ENCODE data around the gene LMNTD2. TPM values are rescaled to one million over a fixed set of nuclear protein-coding genes. Genes with fewer than 3 reads are reported as not detected.

The LMNTD2 gene
- total and polyA plus RNA-seq, 2 experiments from 2014 or later = 7.3 to 15.9 TPM

DNA sequence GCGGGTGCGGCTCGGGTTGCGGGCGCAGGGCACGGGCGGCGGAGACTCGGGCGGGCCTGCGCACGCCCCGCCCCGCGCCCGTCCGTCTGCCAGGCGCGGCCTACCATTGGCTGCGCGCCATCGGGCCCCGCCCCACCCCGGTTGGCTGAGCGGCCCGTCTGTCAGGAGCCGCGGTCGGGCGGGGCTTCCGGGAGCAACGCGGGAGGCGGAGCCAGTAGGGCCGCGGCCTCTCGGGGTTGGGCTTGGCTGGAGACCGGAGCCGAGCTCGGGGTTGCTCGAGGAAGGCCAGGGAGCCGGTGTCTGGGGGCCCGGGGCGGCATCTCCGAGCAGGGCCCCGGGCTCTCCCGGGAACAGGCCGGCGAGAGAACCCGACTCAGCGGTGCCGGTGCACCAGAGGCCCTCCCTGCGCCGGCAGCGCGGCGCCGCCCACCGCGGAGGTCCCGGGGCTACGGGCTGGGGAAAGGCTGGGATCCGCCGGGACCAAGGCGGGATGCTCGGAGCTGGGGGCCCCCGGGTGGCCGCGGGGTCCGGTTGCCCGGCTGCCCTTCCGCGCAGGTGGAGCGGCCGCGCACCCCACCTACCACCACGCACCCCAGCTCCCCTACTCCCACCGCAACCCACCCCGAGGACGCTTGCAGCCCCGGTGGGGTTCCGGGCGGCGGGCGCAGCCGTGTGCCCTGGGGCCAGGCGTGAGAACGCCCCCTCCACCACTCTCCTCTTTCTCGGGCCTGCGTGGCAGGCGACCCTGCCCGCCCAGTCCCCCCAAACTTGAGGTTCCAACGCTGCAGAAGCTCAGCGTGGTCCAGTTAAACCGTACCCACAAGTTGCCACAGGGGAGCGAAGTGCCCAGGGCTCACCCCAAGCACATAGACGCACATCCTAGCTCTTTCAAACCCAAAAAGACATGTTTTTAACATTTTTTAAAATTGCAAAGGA is 24.8 kb downstream of the LMNTD2 start, which contains the start of gene HRAS:
TSS of gene HRAS (minus strand) at position 58 of the 936 bp plus-strand sequence.
- Histone ChIP-seq H3K4me2 (peak within 1 kb of the TSS; percentile 99), H3K4me3 (peak within 1 kb of the TSS; percentile 77), H3K79me2 (peaks cover 10% of the 10 kb centered on the region), H2AFZ (peak within 1 kb of the TSS; percentile 52), H4K20me1 (ENCODE audit: insufficient read depth, poor library complexity, severe bottlenecking) (peaks cover 15% of the 10 kb centered on the region), H3K9me2 (replicated peaks; ENCODE audit: insufficient read depth) (no peaks in the 10 kb centered on the region), H3K27ac (peak within 1 kb of the TSS; percentile 87), H3K4me1 (ENCODE audit: insufficient read depth) (peaks cover 25% of the 10 kb centered on the region), H3K36me3 (replicated peaks; ENCODE audit: insufficient read depth, low read depth) (no peaks in the 10 kb centered on the region), H3K27me3 (no peaks in the 10 kb centered on the region), H3K9me3 (ENCODE audit: low read depth) (no peaks in the 10 kb centered on the region)
- WGBS (ENCODE audit: low lambda C conversion rate, missing lambda C conversion rate) = 5% methylated on average over 35 of the region's 97 CpGs
- no peak for TF ChIP-seq EZH2 (IDR thresholded peaks at IDR 0.05; ENCODE audit: borderline replicate concordance)
- TF ChIP-seq, protein P1, sequence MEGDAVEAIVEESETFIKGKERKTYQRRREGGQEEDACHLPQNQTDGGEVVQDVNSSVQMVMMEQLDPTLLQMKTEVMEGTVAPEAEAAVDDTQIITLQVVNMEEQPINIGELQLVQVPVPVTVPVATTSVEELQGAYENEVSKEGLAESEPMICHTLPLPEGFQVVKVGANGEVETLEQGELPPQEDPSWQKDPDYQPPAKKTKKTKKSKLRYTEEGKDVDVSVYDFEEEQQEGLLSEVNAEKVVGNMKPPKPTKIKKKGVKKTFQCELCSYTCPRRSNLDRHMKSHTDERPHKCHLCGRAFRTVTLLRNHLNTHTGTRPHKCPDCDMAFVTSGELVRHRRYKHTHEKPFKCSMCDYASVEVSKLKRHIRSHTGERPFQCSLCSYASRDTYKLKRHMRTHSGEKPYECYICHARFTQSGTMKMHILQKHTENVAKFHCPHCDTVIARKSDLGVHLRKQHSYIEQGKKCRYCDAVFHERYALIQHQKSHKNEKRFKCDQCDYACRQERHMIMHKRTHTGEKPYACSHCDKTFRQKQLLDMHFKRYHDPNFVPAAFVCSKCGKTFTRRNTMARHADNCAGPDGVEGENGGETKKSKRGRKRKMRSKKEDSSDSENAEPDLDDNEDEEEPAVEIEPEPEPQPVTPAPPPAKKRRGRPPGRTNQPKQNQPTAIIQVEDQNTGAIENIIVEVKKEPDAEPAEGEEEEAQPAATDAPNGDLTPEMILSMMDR (IDR thresholded peaks at IDR 0.05; ENCODE audit: poor library complexity) = no peak
- TF ChIP-seq EZH2phosphoT487 (IDR thresholded peaks at IDR 0.05; ENCODE audit: low read depth, severe bottlenecking, unreplicated experiment) = no peak
- peak; percentile 99 for DNase-seq (ENCODE audit: low spot score)

DNA sequence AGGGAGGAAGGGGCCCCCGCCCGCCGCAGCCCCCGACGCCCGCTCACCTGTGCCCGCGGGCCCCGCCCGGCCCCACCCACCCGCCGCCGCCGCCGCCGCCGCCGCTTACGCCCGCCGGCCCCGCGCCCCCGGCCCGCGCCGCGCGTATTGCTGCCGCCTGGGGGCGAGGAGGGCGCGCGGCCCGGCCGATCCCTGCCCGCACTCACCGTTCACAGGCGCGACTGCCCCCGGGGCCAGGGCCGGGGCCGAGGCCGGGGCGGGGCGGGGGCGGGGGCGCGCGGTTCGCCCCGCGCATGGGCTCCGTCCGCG is 25.4 kb downstream of the LMNTD2 start:
- Histone ChIP-seq H2AFZ (no peak overlapping the region), H3K36me3 (replicated peaks; ENCODE audit: insufficient read depth, low read depth) (no peaks in the 10 kb centered on the region)

DNA sequence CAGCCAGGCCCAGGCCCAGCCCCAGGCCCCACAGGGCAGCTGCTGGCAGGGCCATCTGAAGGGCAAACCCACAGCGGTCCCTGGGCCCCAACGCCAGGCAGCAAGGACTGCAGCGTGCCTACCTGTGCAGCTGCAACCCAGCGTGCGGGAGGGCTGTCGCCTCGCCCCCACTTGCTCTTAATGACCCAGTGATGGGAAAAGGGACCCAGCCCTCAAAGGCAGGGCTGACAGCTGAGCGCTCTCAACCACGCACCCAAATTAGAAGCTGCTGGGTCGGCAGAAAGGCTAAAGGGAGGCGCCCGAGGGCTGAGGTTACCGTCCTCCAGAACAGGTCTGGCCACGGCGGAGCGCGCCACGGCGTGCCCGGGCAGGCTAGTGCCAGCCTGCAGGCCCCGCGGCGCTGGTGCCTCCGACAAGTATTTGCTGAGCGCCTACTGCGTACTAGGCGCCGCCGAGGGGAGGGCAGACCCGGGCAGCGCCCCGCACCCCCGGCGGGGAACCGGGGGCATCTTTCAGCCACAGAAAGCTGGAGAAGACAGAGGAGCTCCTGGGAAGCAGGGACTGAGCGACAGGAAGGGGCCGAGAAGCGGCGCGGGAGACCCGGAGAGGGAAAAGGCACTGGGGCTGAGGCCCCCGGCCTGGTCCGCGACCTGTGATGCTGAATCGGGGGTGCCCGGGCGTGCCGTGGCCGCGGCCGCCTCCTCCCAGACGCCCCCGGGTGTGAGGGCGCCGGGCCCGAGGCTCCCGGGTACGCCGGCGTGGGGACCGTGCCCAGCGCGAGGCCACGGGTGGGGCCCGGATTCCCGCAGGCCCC is 25.9 kb downstream of the LMNTD2 start:
- Histone ChIP-seq H3K4me3 (peak overlapping the region; percentile 77), H3K4me1 (ENCODE audit: insufficient read depth) (peaks cover 25% of the 10 kb centered on the region), H3K9me2 (replicated peaks; ENCODE audit: insufficient read depth) (no peaks in the 10 kb centered on the region), H4K20me1 (ENCODE audit: insufficient read depth, poor library complexity, severe bottlenecking) (peaks cover 15% of the 10 kb centered on the region), H3K27ac (peak overlapping the region; percentile 62), H3K36me3 (replicated peaks; ENCODE audit: insufficient read depth, low read depth) (no peaks in the 10 kb centered on the region), H3K79me2 (peaks cover 10% of the 10 kb centered on the region), H3K4me2 (peak overlapping the region; percentile 99), H3K27me3 (no peaks in the 10 kb centered on the region), H3K9me3 (ENCODE audit: low read depth) (no peaks in the 10 kb centered on the region), H2AFZ (peak overlapping the region; percentile 52)
- WGBS (ENCODE audit: low lambda C conversion rate, missing lambda C conversion rate) = 18% methylated on average over 50 of the region's 66 CpGs
- no peak for TF ChIP-seq EZH2phosphoT487 (IDR thresholded peaks at IDR 0.05; ENCODE audit: low read depth, severe bottlenecking, unreplicated experiment)
- TF ChIP-seq, protein P1 (IDR thresholded peaks at IDR 0.05; ENCODE audit: poor library complexity) = no peak
- TF ChIP-seq EZH2 (IDR thresholded peaks at IDR 0.05; ENCODE audit: borderline replicate concordance) = no peak
- DNase-seq (ENCODE audit: low spot score) = peak; percentile 55

More for the DNA sequence above, 25.4 kb downstream of the LMNTD2 start:
- no CpG with 5 or more reads among the region's 56 CpGs for WGBS (ENCODE audit: low lambda C conversion rate, missing lambda C conversion rate)
- H4K20me1 ChIP-seq (ENCODE audit: insufficient read depth, poor library complexity, severe bottlenecking) = peaks cover 15% of the 10 kb centered on the region
- no peaks in the 10 kb centered on the region for H3K27me3 ChIP-seq
- peak overlapping the region; percentile 99 for H3K4me2 ChIP-seq
- no peak overlapping the region for H3K27ac ChIP-seq
- peak overlapping the region; percentile 77 for H3K4me3 ChIP-seq
- no peaks in the 10 kb centered on the region for H3K9me3 ChIP-seq (ENCODE audit: low read depth)
- TF ChIP-seq EZH2 (IDR thresholded peaks at IDR 0.05; ENCODE audit: borderline replicate concordance) = no peak
- TF ChIP-seq EZH2phosphoT487 (IDR thresholded peaks at IDR 0.05; ENCODE audit: low read depth, severe bottlenecking, unreplicated experiment) = no peak
- TF ChIP-seq, protein P1 (IDR thresholded peaks at IDR 0.05; ENCODE audit: poor library complexity) = no peak
- DNase-seq (ENCODE audit: low spot score) = no peak
- peaks cover 10% of the 10 kb centered on the region for H3K79me2 ChIP-seq
- H3K4me1 ChIP-seq (ENCODE audit: insufficient read depth) = peaks cover 25% of the 10 kb centered on the region
- no peaks in the 10 kb centered on the region for H3K9me2 ChIP-seq (replicated peaks; ENCODE audit: insufficient read depth)
